GM12878 (cell line): ENCODE results near the gene NUDT22.
A peak's percentile ranks its signal among the peaks of the same experiment; 100 is the strongest.

Experiments used
- CBX5 ChIP-seq: sonication (generic); IDR thresholded peaks from 2 replicates; pipeline ENCODE4 v1.6.1; 2016; ENCODE audit warnings: low read depth, moderate library complexity, mild to moderate bottlenecking, inconsistent platforms
- CTCF ChIP-seq, 3 experiments: IDR thresholded peaks in 2 of 3; conservative IDR thresholded peaks in 1 of 3; 2 replicates each; pipeline ENCODE4 v1.5.1; 2011; ENCODE audit warnings: low read depth in 3 of 3, low read length in 3 of 3, mild to moderate bottlenecking in 3 of 3, control low read depth in 2 of 3, moderate library complexity in 2 of 3, inconsistent platforms in 1 of 3, mixed read lengths in 1 of 3; ENCODE audit not compliant: control insufficient read depth in 2 of 3, insufficient read depth in 1 of 3; ENCODE audit errors: extremely low read depth in 1 of 3
- POLR2A ChIP-seq: IDR thresholded peaks from 2 replicates; pipeline ENCODE4 v1.6.1; 2011; ENCODE audit warnings: low read depth, mild to moderate bottlenecking, low read length

GRCh38 chr11:64240435-64241240 lies 14.6 kb downstream of the NUDT22 start, which contains the start of gene FKBP2:
- TF ChIP-seq CTCF (IDR thresholded peaks at IDR 0.05 in 2 of 3, conservative IDR thresholded peaks at IDR 0.05 in 1 of 3; ENCODE audit: control insufficient read depth in 2 of 3, extremely low read depth in 1 of 3, insufficient read depth in 1 of 3, low read depth in 3 of 3, low read length in 3 of 3) (no peak), POLR2A (peak; percentile 94), CBX5 (no peak)
